ENCODE data around the gene LRFN2. TPM values are rescaled to one million over a fixed set of nuclear protein-coding genes. Genes with fewer than 3 reads are reported as not detected.

The LRFN2 gene
- total RNA-seq, 1 experiment from 2014 or later, result not detected

- no peak for DNase-seq (ENCODE audit: low read depth, low spot score)
- in situ Hi-C loops (cut with HindIII; ENCODE audit: low pct_unique_long_range_greater_than_20kb, low sequenced_read_pairs), result no loop called here
Observed at GRCh38 chr6:40535110-40535818, 51.9 kb downstream of the LRFN2 start.

- no peak for DNase-seq (ENCODE audit: low read depth, low spot score)
- in situ Hi-C loops (cut with HindIII; ENCODE audit: low pct_unique_long_range_greater_than_20kb, low sequenced_read_pairs), result no loop called here
Observed at GRCh38 chr6:40532349-40533000, 54.7 kb downstream of the LRFN2 start.

DNA sequence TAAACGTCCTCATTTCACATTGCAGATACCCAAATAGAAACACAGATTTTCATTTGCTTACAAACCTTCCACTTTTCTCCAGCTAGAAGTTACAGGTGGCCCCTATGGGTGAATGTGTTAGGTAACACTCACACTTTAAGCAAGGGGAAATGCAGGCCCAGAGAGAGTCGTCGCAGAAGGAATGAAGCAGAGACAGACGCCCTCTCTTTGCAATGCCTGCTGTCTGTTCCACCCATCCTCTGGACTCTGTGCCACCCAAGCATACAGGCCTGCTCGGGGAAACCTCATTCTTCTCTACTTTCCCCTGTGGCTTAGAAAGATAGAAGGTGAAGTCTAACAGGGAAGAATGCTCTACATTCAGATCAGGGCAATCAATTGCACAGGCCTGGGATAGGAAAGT, 57.2 kb downstream of the LRFN2 start:
- no peak for DNase-seq (ENCODE audit: low read depth, low spot score)
- in situ Hi-C loops (cut with HindIII; ENCODE audit: low pct_unique_long_range_greater_than_20kb, low sequenced_read_pairs), result no loop called here

DNA sequence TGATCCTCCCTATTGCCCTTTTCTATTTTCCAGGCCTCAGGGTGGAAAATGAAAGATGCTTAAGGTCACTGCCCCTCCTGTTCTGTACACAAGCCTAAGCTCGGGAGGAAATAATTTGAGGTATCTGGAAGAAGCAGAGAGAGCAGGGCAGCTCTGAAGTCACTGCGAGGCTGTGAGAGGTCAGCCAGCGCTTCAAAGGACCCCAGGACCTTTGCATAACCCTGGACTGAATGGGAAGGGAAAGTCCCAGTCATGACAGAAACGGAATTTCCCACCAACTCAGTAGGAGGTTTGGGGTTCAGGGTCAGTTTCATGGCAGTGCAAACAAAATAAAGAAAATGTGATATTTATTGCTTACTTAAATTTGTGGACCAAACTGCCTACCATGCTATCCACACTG, 58.1 kb downstream of the LRFN2 start:
- in situ Hi-C loops (cut with HindIII; ENCODE audit: low pct_unique_long_range_greater_than_20kb, low sequenced_read_pairs), result no loop called here
- no peak for DNase-seq (ENCODE audit: low read depth, low spot score)

GRCh38 chr6:40528051-40528450, 59.1 kb downstream of the LRFN2 start:
- no peak for DNase-seq (ENCODE audit: low read depth, low spot score)
- in situ Hi-C loops (cut with HindIII; ENCODE audit: low pct_unique_long_range_greater_than_20kb, low sequenced_read_pairs), result no loop called here

DNA sequence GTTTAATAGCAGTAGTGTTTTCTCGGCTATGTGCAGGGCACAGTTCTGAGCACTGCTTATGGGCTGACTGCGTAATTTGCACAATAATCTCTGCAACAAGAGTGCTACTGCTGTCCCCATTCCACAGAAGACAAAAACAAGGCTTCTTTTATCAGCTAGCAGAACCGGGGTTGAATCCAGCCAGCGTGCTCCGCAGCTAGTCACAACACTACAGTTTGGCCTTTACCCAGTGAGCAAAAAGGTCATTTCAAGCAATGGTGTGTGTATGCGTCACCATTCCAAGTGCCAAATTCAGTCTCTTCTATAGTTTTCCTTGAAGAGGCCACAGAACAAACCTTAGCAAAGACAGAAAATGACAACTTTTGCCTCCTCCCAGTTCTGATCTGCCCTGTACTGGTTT, 61.1 kb downstream of the LRFN2 start:
- DNase-seq (ENCODE audit: low read depth, low spot score), result no peak
- in situ Hi-C loops (cut with HindIII; ENCODE audit: low pct_unique_long_range_greater_than_20kb, low sequenced_read_pairs), result no loop called here

GRCh38 chr6:40524797-40525585, 62.2 kb downstream of the LRFN2 start:
- in situ Hi-C loops (cut with HindIII; ENCODE audit: low pct_unique_long_range_greater_than_20kb, low sequenced_read_pairs), result no loop called here
- DNase-seq (ENCODE audit: low read depth, low spot score), result no peak

- in situ Hi-C loops (cut with HindIII; ENCODE audit: low pct_unique_long_range_greater_than_20kb, low sequenced_read_pairs), result no loop called here
- DNase-seq (ENCODE audit: low read depth, low spot score), result no peak
Observed at GRCh38 chr6:40523505-40524172, 63.5 kb downstream of the LRFN2 start.

DNA sequence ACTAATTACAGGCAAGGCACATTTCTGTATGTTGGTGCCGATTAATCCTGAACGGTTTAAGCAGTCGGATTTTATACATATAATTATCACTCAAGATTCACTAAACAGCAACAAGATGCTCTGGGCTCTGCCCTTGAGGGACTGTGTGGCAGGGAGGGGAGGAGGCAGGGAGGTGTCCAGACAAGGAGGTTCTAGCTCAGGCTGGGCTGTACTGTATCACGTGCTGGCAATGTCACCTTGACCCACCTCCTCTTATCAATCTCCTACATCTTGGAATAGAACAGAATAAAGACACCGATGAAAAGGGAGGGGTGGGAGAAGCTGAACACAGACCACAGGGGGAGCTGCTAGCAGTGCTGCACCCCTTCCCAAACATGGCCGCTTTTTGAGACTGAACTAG, 65.7 kb downstream of the LRFN2 start:
- DNase-seq (ENCODE audit: low read depth, low spot score), result no peak
- in situ Hi-C loops (cut with HindIII; ENCODE audit: low pct_unique_long_range_greater_than_20kb, low sequenced_read_pairs), result no loop called here

DNA sequence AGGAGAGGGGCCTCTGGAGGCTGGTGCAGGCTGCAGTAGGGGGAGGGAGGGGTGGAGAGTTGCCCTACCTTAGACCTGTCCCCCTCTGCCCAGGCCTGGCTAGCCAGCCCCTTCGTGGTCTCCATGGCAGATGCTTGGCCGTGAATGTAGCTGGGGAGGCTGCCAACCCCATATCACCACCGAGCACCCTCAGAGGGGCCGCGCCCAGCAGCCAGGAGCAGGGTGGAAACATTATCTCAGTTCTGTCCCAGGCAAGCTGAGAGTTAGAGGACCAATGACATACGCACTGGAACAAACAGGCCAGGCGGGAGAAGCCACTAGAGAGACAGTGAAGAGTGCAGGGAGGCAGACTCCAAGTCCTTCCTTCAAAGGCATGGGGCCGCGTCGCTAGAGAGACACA, 66.5 kb downstream of the LRFN2 start:
- in situ Hi-C loops (cut with HindIII; ENCODE audit: low pct_unique_long_range_greater_than_20kb, low sequenced_read_pairs), result no loop called here
- DNase-seq (ENCODE audit: low read depth, low spot score), result no peak

- no peak for DNase-seq (ENCODE audit: low read depth, low spot score)
- in situ Hi-C loops (cut with HindIII; ENCODE audit: low pct_unique_long_range_greater_than_20kb, low sequenced_read_pairs), result no loop called here
Observed at GRCh38 chr6:40520084-40520483, 67.1 kb downstream of the LRFN2 start.

GRCh38 chr6:40517654-40518053, 69.5 kb downstream of the LRFN2 start:
- DNase-seq (ENCODE audit: low read depth, low spot score), result no peak
- in situ Hi-C loops (cut with HindIII; ENCODE audit: low pct_unique_long_range_greater_than_20kb, low sequenced_read_pairs), result no loop called here

GRCh38 chr6:40516429-40516828, 70.7 kb downstream of the LRFN2 start:
- in situ Hi-C loops (cut with HindIII; ENCODE audit: low pct_unique_long_range_greater_than_20kb, low sequenced_read_pairs), result no loop called here
- no peak for DNase-seq (ENCODE audit: low read depth, low spot score)

DNA sequence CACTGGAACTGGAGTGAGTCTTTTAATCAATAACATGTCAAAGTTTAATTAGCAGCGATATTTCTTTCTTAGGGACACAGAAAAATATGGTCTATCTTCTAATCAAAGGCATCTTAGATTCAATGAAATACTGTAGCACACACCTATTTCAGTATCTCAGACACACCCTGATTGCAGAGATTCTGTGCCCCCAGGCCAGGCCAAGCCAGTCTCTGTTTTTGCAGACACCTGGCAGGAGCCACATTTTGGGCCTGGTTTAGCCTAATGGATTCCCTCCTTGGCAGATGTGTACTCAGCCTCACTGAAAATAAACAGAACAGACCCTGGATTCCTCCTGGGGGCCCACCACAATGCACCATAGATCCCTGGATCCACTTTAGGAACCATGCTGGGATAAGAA, 74.8 kb downstream of the LRFN2 start:
- in situ Hi-C loops (cut with HindIII; ENCODE audit: low pct_unique_long_range_greater_than_20kb, low sequenced_read_pairs), result no loop called here
- no peak for DNase-seq (ENCODE audit: low read depth, low spot score)

DNA sequence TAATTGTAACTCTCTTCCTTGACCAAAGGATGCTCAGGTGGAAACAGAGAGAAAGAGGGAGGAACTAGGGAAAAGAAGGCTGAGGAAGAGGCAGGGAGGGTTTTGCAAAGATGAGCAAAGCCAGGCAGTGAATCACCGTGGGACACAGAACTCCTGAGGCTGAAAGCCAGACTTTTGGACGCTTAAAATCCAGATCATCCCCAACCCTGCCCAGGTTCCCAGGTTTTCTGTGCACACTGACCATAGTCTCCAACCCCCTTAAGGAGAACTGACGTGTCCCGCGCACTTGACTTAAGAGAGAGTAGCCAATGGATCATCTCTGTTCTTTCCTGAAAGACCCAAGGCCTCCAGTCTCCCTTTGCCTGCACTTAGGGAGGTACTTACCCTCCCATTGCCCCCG, 75.3 kb downstream of the LRFN2 start:
- in situ Hi-C loops (cut with HindIII; ENCODE audit: low pct_unique_long_range_greater_than_20kb, low sequenced_read_pairs), result no loop called here

DNA sequence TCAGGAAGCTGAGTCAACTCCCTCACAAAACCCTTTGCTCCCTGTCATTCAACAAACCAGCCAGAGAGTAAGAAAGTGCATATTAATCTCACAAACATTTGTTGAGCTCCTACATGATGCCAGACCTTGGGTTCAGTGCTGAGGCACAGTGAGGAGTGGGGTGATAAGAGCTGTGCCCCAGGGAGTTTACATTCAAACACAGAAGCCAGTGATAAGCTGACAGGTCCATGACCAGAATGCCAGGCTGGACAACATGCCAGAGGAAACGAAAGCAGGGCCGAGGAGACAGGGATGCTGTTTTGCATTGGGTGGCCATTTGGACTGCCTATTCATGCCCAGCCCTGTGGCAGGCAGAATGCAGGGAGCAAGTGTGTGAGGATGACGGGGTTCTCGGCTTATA, 76.7 kb downstream of the LRFN2 start:
- in situ Hi-C loops (cut with HindIII; ENCODE audit: low pct_unique_long_range_greater_than_20kb, low sequenced_read_pairs), result no loop called here
- DNase-seq (ENCODE audit: low read depth, low spot score), result no peak

More for the DNA sequence above, 75.3 kb downstream of the LRFN2 start:
- DNase-seq (ENCODE audit: low read depth, low spot score), result no peak

GRCh38 chr6:40509716-40510260, 77.4 kb downstream of the LRFN2 start:
- DNase-seq (ENCODE audit: low read depth, low spot score), result no peak
- in situ Hi-C loops (cut with HindIII; ENCODE audit: low pct_unique_long_range_greater_than_20kb, low sequenced_read_pairs), result no loop called here

- in situ Hi-C loops (cut with HindIII; ENCODE audit: low pct_unique_long_range_greater_than_20kb, low sequenced_read_pairs), result no loop called here
- no peak for DNase-seq (ENCODE audit: low read depth, low spot score)
Observed at GRCh38 chr6:40509086-40509485, 78.1 kb downstream of the LRFN2 start.
